Activated CD8-positive, alpha-beta memory T cell treated with anti-CD3 and anti-CD28 coated beads for 4 hours (primary cell): Measurements from ENCODE around the gene EPN2.
"Not testable (repeated sequence)": the region's sequence is repeated elsewhere in the genome, so short reads cannot be mapped to it uniquely, and the experiment has no call there.

Experiments used
- DNase-seq, 2 donors: peaks; one replicate each; pipeline ENCODE4 v3.0.0-alpha.2; 2020; ENCODE audit warnings: low read depth in 2 of 2

Gene EPN2

DNA sequence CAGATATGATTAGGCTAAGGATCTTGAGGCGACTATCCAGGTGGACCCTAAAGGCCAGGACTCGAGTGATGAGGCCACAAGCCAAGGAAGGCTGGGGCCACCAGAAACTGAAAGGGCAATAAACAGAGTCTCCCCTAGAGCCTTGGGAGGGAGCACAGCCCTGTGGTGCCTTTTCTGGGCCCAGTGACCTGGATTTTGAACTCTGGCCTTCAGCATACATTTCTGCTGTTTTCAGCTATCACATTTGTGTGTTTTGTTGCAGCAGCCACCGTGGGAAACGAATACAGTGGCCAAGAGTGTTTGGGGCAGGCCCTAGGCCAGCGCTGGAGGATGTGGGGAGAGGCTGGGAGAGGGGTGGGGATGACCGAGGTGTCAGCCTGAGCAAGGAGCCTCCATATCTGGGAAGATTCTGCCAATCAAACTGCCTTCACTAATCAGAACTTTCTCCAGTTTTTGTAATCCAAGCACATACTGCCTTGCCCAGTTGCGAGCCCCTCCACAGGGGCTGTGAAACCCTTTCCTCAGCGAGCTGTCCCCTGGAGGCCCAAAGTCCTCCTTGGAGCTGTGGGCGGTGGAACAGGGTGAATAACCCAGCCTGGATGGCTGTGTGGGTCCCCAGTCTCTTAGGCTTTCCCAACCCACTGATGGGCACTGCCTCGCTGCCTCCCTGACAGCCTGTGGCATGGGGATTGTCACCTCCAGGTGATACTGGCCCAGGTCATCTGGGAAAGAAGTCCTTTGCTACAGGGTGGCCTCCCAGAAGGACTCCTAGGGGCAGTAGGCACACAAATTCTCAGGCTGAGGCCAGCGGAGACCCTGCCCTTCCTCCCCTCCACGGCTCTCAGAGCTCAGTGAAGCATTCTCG, 108.6 kb downstream of the EPN2 start:
- no peak for DNase-seq

DNA sequence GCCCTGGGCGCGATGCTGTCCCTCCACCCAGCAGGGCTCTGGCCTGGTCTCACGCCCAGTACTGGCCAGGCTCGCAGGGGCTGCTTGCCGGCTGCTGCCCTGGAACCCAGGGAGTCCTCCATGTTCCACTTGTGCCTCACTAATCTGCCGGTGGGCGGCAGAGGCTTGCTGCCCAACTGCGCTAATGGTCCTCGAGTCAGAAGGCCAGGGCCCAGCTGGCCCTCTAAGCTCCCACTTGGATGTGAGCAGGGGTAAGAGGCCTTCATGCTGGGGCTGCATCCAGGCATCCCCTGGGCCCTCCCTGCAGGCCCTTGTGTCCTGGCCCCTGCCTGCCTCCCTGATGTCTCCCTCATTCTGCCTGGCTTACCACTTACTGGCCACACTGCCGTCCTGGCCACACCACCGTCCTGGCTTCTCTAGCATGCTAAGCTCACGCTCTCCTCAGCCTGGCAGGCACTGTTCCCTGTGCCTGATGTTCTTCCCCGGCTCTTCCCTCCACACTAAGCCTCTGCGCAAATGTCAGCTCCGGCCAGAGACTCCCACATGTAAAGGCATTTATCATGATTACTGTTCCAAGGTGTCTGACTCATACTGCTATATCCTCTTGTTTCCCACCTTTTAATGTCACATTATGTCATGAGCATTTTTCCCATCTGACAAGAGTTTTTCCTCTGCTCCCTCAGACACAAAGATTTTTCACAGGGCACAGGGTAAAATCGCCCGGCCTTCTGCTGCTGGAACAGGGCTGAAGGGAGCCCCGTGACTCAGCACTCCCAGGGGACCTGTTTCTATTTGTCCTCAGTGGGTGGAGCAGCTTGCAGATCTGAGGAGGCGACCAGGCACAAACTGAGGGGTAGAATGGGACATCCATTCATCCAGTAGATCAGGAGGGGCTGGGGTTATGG, 109.4 kb downstream of the EPN2 start:
- DNase-seq = no peak

DNA sequence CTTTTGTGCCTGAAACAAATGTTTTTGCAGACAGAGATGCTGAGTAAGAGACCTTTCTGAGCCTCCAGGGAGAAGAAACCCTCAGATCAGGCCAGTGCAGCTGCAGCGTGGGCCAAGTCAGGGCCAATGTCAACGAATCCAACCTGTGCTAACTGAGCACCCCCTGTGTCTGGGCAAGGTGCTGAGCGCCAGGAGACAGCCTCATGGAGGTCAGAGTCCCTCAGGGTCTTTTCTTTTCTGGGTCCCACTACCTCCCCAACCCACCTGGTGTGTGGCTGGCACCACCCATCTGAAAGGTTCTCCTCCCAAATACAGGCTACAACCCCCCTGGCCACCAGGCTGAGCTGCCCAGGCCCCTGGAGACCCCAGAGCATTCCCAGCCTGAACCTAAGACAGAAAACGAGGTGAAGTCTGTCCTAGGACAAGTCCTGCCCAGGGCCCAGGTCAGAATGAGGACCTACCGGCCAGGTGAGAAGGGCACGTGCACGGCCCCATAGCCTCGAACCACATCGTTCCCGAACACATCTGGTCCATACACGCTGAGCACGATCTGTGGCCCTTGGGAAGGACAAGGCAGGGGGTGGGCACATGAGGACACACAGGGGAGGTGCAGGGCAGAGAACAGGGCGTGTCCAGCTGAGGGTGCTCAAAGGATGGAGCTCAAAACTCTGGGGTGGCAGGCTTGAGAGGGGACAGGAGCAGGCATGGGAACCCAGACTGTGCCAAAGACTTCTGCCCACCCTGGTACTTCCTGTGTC, 110.3 kb downstream of the EPN2 start:
- no peak for DNase-seq

DNA sequence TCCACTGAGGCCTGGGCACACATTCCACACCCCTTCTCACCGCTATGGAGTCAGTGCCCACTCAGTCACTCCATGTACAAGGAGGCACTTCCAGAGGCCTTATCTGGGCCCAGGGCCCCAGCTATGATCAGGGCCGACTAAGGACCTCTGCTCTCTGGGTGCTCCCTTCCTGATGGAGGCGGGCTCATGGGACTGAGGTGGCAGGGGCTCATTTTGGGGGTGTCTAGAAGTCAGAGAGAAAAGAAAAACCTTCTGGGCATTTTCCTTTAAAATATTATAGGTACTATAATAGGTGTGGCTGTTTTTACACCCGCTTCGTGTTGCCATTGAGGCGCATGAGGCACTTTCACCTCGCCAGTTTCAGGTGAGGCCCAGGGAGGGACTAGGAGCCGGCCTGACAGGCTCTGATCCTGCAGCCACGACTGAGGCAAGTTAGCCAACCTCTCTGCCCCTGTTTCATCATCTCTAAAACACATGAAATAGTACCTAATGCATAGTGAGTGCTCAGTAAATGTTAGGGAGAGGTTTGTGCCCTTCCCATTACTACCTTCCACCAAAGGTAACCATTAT, 111.0 kb downstream of the EPN2 start:
- DNase-seq = no peak

DNA sequence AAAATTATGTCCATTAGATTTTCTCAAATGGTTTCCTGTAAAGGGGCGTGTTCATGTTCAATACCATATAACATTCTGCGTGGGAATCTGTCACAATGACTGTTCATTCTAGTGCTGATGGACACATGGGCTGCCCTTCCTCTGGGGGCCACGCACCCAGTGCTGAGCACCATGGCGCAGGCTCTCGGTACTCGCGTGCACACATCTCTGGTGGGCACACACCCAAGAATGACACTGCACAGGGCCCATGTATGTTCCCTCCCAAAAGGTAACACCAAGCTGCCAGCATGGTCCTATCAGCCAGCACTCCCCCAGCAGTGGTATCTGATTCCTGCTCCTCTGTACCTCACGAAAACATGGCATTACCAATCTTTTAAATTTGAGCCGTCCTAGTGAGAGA, 111.6 kb downstream of the EPN2 start:
- no peak for DNase-seq

DNA sequence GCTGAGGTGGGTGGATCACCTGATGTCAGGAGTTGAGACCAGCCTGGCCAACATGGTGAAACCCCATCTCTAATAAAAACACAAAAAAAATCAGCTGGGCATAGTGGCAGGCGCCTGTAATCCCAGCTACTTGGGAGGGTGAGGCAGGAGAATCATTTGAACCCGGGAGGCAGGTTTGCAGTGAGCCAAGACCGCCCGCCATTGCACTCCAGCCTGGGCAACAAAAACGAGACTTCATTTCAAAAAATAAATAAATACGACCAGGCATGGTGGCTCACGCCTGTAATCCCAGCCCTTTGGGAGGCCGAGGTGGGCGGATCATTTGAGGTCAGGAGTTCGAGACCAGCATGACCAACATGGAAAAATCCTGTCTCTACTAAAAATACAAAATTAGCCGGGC, 116.2 kb downstream of the EPN2 start:
- DNase-seq = not testable (repeated sequence)

DNA sequence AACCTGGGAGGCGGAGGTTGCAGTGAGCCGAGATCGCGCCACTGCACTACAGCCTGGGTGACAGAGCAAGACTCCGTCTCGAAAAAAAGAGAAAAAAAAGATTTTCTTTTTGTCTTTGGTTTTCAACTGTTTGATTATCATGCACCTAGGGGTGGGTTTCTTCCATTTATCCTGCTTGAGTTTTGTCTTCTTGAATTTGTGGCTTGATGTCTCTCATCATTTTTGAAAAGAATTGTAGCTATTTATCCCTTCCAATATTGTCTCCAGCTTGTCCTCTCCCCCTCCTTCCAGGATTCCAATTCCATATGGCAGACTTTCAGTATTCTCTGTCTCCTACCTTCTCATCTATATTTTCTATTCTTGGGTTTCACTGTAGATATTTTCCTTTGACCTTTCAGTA, 117.6 kb downstream of the EPN2 start:
- no peak for DNase-seq

DNA sequence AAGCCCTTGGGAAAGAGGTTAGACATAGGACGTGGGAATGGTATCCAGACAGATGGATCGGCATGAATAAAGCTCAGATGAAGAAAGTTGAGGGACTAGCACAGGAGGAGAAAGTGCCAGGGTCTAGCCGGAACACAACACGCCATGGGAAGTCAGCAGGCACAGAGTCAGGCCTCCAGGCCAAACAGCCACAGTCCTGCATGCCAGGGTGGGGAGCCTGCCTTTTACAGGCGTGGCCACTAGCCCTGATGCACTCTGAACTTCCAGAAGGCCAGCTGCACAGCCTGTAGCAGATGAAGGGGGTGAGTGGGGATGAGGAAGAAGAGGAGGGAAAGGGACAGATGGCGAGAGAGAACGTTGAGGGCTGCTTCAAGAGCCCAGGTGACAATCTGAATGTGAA, 120.2 kb downstream of the EPN2 start:
- DNase-seq = no peak

DNA sequence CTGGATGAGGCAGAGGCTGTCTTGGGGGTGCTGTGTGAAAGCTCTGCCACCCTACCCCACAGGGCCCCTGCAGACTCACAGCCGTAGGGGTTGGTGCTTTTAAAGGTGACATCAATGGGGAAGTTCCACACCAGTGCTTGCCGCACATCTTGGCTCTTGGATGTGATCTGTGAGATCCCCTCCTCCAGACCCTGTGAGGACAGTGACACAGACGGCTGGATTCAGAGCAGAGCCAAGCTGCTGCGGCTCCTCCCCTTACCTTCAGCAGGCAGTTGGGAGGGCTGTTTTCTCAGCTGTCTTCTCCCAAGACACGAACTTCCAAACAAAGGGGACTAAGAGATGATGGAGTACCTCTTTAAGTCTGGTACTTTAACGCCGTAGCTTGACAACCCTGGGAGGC, 120.6 kb downstream of the EPN2 start:
- no peak for DNase-seq

DNA sequence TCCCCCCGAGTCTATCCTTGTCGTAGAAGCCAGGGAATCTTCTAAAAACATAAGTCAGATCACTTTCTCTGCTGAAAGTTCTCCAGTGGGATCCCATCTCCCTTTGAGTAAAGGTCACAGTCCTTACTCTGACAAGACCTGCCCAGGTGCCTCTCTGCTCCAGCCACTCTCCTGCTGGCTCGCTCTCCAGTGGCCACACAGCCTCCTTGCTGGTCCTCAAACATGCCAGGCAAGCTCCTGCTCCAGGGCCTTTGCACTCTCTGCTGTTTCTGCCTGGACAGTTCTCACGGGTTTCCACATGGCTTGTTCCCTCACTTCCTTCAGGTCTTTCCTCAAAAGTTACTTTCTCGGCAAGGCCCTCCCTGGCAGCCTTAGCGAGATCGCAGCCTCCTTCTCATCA, 122.0 kb downstream of the EPN2 start:
- DNase-seq = no peak

DNA sequence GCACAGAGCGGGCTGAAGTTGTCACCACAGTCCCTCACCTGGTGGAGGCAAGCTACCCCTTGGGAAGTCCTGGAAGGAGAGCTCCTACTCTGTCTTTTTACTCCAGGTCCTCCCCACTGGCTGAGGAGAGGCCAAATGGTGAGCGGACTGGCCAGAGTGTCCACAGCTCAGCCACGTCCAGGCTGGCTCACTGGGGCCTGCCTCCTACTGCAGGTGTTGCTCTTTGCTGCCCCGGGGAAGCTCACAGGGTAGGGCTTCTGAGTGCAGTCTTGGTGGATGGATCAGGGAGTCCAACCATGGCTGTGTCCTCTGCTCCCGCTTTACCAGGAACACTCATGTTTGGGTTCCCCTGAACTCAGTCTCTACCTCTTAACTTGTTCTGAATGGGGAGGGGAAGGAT, 122.7 kb downstream of the EPN2 start:
- no peak for DNase-seq

DNA sequence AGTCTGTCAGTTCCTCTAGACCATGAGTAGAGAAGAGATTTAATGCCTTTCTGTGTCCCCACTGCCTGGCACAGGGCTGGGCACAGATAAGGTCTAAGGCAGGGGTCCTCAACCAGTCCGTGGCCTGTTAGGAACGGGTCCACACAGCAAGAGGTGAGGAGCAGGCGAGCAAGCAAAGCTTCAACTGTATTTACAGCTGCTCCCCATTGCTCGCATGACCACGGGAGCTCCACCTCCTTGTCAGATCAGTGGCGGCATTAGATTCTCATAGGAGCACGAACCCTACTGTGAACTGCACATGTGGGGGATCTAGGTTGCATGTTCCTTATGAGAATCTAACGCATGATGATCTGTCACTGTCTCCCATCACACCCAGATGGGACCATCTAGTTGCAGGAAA, 123.6 kb downstream of the EPN2 start:
- DNase-seq = no peak

DNA sequence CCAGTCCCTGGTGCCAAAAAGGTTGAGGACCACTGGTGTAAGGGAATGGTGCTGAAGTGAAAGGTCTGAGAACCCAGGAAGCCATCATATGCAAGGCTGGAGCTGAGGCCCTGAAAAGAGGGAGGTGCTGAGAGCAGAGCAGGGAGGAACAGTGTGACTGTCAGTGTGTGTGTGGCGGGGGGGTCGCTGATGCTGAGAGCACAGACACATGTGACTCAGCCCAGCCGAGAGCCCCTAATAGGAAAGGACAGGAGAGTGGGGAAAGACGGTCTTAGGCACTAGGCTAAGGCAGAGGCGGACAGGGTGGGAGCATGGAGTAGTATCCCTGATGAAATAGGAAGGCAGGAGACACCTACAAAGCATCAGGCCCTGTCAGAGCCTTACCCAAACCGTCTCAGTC, 124.2 kb downstream of the EPN2 start:
- DNase-seq = no peak

DNA sequence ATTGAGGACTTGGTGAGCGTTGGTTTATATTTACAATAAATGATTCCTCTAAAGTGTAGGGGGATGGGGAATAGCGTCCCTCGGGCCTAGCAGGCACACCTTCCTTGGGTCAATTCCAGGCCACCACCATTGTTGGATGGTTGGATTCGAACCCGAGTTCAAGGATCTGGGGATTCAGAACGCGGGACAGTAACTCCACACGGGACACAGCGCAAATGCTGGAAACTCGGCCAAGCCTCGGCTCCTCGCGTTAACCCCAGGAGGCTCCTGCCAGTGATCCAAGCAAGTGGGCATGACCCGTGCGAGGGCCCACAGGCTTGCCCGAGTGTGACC, 124.7 kb downstream of the EPN2 start:
- DNase-seq = no peak

DNA sequence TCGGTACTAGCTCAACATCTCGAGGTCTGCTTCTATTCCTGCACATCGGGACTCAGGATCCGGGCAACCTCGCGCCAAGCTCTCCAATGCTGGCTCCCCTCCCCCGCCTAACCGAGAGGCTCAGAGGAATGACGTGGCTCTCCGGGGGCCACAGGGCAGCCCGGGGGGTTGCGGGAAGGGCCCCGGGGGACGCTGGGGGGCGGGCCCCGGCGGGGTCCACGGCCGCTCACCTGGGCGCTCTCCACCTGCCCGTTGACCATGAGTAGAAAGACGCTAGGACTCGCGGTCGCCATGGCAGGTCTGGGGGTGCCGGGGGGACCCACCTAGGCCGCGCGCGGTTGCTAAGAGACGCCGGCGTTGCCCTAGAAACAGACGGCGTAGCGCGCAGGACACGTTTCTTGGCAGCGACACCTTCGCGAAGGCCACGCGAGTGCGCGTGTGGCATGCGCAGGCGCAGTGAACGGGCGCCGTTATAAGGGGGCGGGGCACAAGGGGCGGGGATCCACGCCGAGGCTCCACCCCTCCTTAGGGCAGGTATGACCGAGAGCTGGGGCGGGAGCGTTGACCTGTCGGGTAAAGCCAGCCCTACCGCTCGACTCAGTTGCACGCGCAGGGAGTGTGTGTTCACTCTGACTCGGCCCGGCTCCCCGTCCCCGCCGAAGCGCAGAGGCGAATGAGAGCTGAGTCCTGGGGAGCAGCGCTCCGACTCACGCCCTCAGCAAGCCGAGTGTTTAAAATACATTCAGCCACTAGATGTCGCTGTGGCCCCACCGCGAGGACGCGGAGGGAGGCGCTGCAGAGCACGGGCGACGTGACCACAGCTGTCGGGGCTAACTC, 125.3 kb downstream of the EPN2 start, which contains the start of gene B9D1:
TSS of gene B9D1 (minus strand) at position 447 of the 837 bp plus-strand sequence. CDS start at position 293, 154 bp downstream.
- DNase-seq = peak; percentile 90 to 92

DNA sequence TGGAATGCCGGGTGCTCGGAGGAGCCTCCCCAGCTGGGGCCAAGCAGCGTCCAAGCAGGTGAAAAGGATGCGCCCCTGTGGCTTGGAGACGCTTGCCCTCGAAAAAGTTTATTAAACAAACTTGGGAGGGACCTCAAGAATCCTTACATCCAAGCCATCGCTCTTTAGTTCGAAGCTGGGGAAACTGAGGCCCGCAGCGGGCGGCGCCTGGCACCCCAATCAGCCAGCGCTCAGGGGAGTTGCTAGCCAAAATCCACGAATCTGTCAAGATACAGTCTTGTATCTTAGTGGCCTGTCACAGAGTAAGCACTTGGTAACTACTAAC, 125.9 kb downstream of the EPN2 start:
- DNase-seq = no peak

DNA sequence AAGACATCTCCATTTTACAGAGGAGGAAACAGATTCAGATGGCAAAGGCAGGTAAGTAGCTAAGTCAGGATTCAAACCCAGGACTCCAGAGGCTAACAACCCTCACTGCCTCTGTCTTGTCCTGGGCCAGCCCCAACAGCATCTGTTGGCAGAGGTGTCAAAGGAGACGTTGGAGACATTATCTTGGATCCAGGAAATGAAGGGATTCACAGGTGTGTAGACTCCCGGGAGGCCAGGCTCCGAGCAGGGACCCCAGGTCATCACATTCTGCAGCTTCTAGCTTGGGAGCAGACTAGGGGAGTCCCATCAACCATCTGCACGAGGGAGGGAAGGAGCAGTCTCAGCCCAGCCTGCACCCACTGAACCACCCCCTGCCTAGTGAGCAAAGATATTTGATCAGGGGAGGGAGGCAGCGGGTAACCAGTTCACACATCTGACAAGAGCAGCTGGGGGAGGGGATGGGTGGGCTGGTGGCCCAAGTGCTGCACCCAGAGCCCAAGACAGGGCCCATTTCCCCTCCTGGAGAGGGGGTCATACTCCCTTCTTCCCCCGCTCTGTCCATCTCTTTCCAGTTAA, 126.4 kb downstream of the EPN2 start:
- no peak for DNase-seq

DNA sequence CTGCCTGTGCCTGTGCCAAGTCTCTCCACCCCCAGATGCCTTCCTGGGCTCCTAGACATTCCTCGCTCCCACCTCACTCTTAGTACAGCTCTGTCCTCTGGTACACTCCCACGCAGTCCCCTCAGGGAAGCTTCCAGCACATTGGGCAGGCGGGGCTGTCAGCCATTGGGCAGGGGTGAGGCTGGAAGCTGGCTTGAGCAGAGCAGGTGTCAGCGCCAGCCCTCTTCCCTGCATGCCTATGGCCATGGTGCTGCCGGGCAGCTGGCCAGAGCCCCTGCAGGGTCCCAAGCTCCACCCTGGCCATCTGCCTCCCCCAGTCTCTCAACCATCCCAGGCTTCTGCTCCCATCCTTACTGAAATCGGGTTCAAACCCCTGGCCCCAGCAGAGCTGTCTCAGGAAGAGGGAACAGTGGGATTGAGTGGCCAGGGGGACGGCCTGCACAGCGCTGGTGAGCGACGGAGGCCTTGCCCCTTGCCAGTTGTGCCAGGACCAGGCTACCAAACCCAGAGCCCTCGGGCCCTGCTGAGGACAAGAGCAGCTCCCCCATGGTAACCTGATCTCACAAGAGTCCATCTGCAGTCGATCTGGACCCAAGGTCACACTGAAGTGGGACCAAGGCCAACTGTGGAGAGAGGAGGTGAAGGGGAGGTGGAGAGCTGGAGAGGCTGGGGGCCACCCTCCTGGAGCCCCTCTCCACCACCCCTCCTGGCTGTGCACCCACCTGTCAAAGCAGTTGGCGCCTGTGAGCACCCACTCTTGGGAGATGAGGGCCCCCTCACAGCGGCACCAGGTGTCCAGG, 127.7 kb downstream of the EPN2 start:
- DNase-seq = no peak

DNA sequence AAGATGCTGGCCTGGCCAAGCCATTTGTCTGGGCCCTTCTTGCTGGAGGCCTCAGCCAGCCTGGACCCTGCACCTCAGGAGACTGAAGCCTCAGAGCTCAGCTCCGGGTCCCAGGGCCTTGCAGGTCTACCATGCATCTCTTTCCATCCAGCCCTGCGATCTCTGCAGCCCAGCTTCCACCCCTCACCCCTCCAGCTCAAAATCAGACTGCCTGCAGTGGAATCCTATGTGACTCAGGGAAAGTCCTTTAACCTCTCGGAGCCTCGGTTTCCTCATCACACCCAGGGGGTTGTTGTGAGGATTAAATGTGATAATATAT, 128.3 kb downstream of the EPN2 start:
- DNase-seq = no peak
